Ovary (tissue), 9 donors: Measurements from ENCODE around the gene TIPRL. TPM values are rescaled to one million over a fixed set of nuclear protein-coding genes. Genes with fewer than 3 reads are reported as not detected.

Source experiments
- DNase-seq, 5 donors: peaks; one replicate each; pipeline ENCODE4 v3.0.0-alpha.2; 2019 to 2020
- H3K27ac ChIP-seq, 2 donors: fragments of 200-600 bp; one replicate each; pipeline versions ENCODE4 v1.5.1 to v1.8.0; 2019 to 2022
- H3K27me3 ChIP-seq: fragments of 200-600 bp; one replicate; pipeline ENCODE4 v1.8.0; 2022
- H3K36me3 ChIP-seq: fragments of 200-600 bp; sonication (generic); one replicate; pipeline ENCODE4 v1.5.1; 2019
- H3K4me1 ChIP-seq: one replicate; pipeline ENCODE4 v1.8.1; 2013; ENCODE audit warnings: mild to moderate bottlenecking, moderate library complexity; ENCODE audit not compliant: insufficient read depth
- H3K4me3 ChIP-seq: fragments of 200-600 bp; sonication (generic); one replicate; pipeline ENCODE4 v1.5.1; 2017
- H3K9me3 ChIP-seq, 2 donors: fragments of 200-600 bp in 1 of 2; sonication (generic) in 1 of 2; one replicate each; pipeline versions ENCODE4 v1.5.1 to v1.8.1; 2013 to 2019; ENCODE audit warnings: mild to moderate bottlenecking in 1 of 2, moderate library complexity in 1 of 2
- CTCF ChIP-seq, 3 donors: fragments of 450-650 bp in 2 of 3; fragments of 200-600 bp in 1 of 3; IDR thresholded peaks; one replicate each; pipeline versions ENCODE4 v1.5.1 to v1.8.0; 2016 to 2022; ENCODE audit warnings: antibody characterized with exemption in 3 of 3, mild to moderate bottlenecking in 1 of 3
- EP300 ChIP-seq: sonication (generic); formaldehyde crosslinking; IDR thresholded peaks from one replicate; pipeline ENCODE4 v1.6.1; 2017; ENCODE audit warnings: antibody characterized with exemption
- POLR2A ChIP-seq: fragments of 450-650 bp; IDR thresholded peaks from one replicate; pipeline ENCODE4 v1.6.1; 2017; ENCODE audit warnings: antibody characterized with exemption, mild to moderate bottlenecking, moderate library complexity
- WGBS, 3 donors: extraction: QIAGEN DNeasy Blood & Tissue Kit in 1 of 3; methylation state at CpG; one replicate each; pipeline versions ENCODE4 v1.1.5 to v1.1.7; 2013 to 2017; 5-methylcytosine and 5-hydroxymethylcytosine counted together
- intact Hi-C, 4 donors: fragments of 100-400 bp; cut with DNase I; formaldehyde crosslinking; loops; one replicate each; pipeline versions ENCODE4 v1.11.0 to v1.15.1; 2022 to 2023
- polyA plus RNA-seq, 2 donors: library from polyadenylated mRNA; stranded (reverse); fragments of 200-250 nt in 1 of 2; fragments of 350-450 nt in 1 of 2; fragmentation: Illumina TruSeq in 1 of 2; extraction: RNeasy Lipid Tissue Mini Kit (QIAGEN cat#74804) in 1 of 2; gene quantifications; one replicate each; pipeline ENCODE4 v1.2.3, GENCODE V29; 2013 to 2014
- total RNA-seq, 7 donors: library from RNA; depleted of rRNA in 2 of 7; stranded (reverse); fragments of >200 nt in 2 of 7; fragmentation: NEBNext Ultra II Directional in 3 of 7; extraction: Animal tissue kit (Norgen Biotek cat#: 25700) in 3 of 7; gene quantifications; one replicate each; pipeline versions ENCODE4 v1.1.0 to v1.2.4, GENCODE V29; 2016 to 2023
- donor health status: DM: no; HTN: no; CAD: no; lungs with moderate emphysema.
- donor health status: DM: no; HTN: no; CAD: no.
- donor health status: Bipolar disorder and iron deficiency.
- donor health status: DM: yes; HTN: yes; CAD: no.
- donor health status: DM: no; HTN: no; CAD: no.
- donor health status: DM: yes; HTN: yes; CAD: no.

Gene TIPRL
- total and polyA plus RNA-seq, 9 donors = 13.9 to 35.2 (median 25.6) TPM

- Histone ChIP-seq H3K4me3 (no peak overlapping the region), H3K4me1 (peaks cover 3% of the 10 kb centered on the region), H3K9me3 (no peaks in the 10 kb centered on the region), H3K27ac (no peak overlapping the region), H3K36me3 (no peaks in the 10 kb centered on the region), H3K27me3 (no peaks in the 10 kb centered on the region)
- TF ChIP-seq POLR2A = no peak
- intact Hi-C loops = loop anchor here in 1 of 4 donors (1.0 kb wide), 1 partner anchor 34 kb away; no protein-coding TSS in a partner anchor
- 70 to 77% (median 76%) methylated on average over 3 of the region's 3 CpGs for WGBS, 3 donors
- no peak for DNase-seq
Observed at GRCh38 chr1:168235937-168236336, 57.2 kb downstream of the TIPRL start.

- intact Hi-C loops = no loop called here
- WGBS, 3 donors = 47 to 56% (median 52%) methylated on average over 7 of the region's 7 CpGs
- H3K27me3 ChIP-seq = no peaks in the 10 kb centered on the region
- no peak for TF ChIP-seq CTCF (IDR thresholded peaks at IDR 0.05)
- no peak for TF ChIP-seq EP300
- no peak for DNase-seq
- H3K4me1 ChIP-seq = peaks cover 5% of the 10 kb centered on the region
- no peaks in the 10 kb centered on the region for H3K9me3 ChIP-seq
- H3K27ac ChIP-seq = no peak overlapping the region
- no peaks in the 10 kb centered on the region for H3K36me3 ChIP-seq
- H3K4me3 ChIP-seq = no peak overlapping the region
Observed at GRCh38 chr1:168236836-168237611, 58.3 kb downstream of the TIPRL start.

- intact Hi-C loops = no loop called here
- Histone ChIP-seq H3K27ac (peak overlapping the region; percentile 54 to 72), H3K4me3 (no peak overlapping the region), H3K36me3 (no peaks in the 10 kb centered on the region), H3K9me3 (no peaks in the 10 kb centered on the region), H3K27me3 (no peaks in the 10 kb centered on the region), H3K4me1 (peaks cover 26% of the 10 kb centered on the region)
- 1 to 3% (median 2%) methylated on average over 2 of the region's 2 CpGs for WGBS, 3 donors
- peak; percentile 36 to 73 (median 60) for DNase-seq
- TF ChIP-seq EP300 (no peak), POLR2A (no peak), CTCF (IDR thresholded peaks at IDR 0.05) (no peak)
Observed at GRCh38 chr1:168243198-168243597, 64.4 kb downstream of the TIPRL start.

DNA sequence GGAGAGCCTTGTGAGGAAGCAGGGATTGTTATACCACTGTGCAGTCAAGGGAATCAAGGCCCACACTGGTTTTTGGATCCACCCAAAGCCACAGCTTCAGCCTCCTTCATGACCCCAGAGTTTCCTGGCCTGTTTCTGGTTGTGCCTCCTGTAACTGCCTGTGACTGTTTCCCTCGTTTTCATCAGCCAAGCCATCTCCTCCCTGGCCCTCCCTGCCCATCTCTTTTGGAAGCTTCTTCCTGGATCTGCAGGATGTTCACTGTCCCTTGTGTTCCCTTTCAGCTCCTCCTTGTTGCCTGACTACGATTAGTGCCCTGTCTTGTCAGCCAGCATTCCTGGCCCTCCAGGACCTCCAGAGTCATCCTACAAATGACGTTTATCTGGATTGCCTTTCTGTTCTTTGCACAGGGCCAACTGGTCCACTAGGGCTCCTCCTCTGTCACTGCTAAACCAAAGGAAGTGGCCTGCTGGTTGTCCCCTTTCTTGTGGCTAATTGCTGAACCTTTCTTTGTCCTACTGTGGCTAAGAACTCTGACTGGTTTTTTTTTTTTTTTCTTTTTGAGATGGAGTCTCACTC is 65.0 kb downstream of the TIPRL start:
- Histone ChIP-seq H3K36me3 (no peaks in the 10 kb centered on the region), H3K27ac (peak overlapping the region; percentile 54 to 72), H3K9me3 (no peaks in the 10 kb centered on the region), H3K27me3 (no peaks in the 10 kb centered on the region), H3K4me3 (no peak overlapping the region), H3K4me1 (peaks cover 26% of the 10 kb centered on the region)
- no peak for TF ChIP-seq POLR2A
- no peak for TF ChIP-seq CTCF (IDR thresholded peaks at IDR 0.05)
- TF ChIP-seq EP300 = no peak
- 3 to 7% (median 5%) methylated on average over 3 of the region's 3 CpGs for WGBS, 3 donors
- intact Hi-C loops = no loop called here
- no peak for DNase-seq

DNA sequence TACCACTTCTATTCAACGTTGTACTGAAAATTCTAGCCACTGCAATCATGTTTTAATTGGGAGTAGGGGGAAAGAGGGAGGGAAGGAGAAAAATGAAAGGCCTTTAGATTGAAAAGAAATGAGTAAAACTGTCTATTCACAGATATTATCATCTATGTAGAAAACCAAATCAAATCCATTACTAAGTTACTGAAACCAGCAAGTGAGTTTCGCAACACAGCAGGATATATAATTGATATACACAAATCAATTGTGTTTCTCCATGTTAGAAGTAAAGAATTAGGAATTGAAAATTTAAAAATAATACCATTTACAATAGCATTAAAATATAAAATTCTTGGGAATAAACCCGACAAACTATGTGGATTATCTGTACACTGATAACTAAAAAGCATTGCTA is 66.3 kb downstream of the TIPRL start:
- no peaks in the 10 kb centered on the region for H3K27me3 ChIP-seq
- H3K36me3 ChIP-seq = no peaks in the 10 kb centered on the region
- H3K4me3 ChIP-seq = no peak overlapping the region
- intact Hi-C loops = no loop called here
- TF ChIP-seq EP300 = no peak
- no peak for TF ChIP-seq POLR2A
- TF ChIP-seq CTCF (IDR thresholded peaks at IDR 0.05) = no peak
- peak overlapping the region in 1 of 2 donors; percentile 72 for H3K27ac ChIP-seq
- H3K9me3 ChIP-seq = no peaks in the 10 kb centered on the region
- WGBS, 3 donors = 77 to 78% (median 77%) methylated on average over 3 of the region's 3 CpGs
- H3K4me1 ChIP-seq = peaks cover 28% of the 10 kb centered on the region
- DNase-seq = no peak
